Measurements from ENCODE around the gene OTULINL.

GRCh38 chr5:14644623-14645237 is 63.1 kb downstream of the OTULINL start:
- TF ChIP-seq MAX (IDR thresholded peaks at IDR 0.05) (no peak), CTCF (IDR thresholded peaks at IDR 0.05; ENCODE audit: control extremely low read depth in 1 of 3, insufficient read depth in 1 of 3, low read depth in 1 of 3, low read length in 3 of 3) (no peak), JUN (IDR thresholded peaks at IDR 0.05; ENCODE audit: low read depth, low read length) (no peak)

Measured in H1 (cell line).